PFSK-1 (cell line): Measurements from ENCODE around the gene KRTAP22-2.

Experiments used
- FOXP2 ChIP-seq: optimal IDR thresholded peaks from 2 replicates; pipeline ENCODE3; 2011; ENCODE audit warnings: borderline replicate concordance, control low read depth, inconsistent platforms; ENCODE audit not compliant: insufficient read depth; ENCODE audit errors: extremely low read length, extremely low read depth
- POLR2AphosphoS5 ChIP-seq: IDR thresholded peaks from 2 replicates; pipeline ENCODE4 v1.6.1; 2012; ENCODE audit warnings: low read depth, mild to moderate bottlenecking, control low read depth, low read length, moderate library complexity
- REST ChIP-seq, 2 experiments: IDR thresholded peaks; 2 replicates each; pipeline versions ENCODE4 v1.6.1 to v1.8.0; 2011 to 2012; ENCODE audit warnings: low read depth in 2 of 2, low read length in 2 of 2, control low read depth in 1 of 2, inconsistent platforms in 1 of 2, mild to moderate bottlenecking in 1 of 2, moderate library complexity in 1 of 2; ENCODE audit not compliant: insufficient read depth in 1 of 2
- TAF1 ChIP-seq: IDR thresholded peaks from 2 replicates; pipeline ENCODE4 v1.6.1; 2012; ENCODE audit warnings: low read length, control low read depth, borderline replicate concordance; ENCODE audit not compliant: insufficient read depth

GRCh38 chr21:30605968-30606367 is 15.8 kb upstream of the KRTAP22-2 start:
- TF ChIP-seq POLR2AphosphoS5: no peak
- no peak for TF ChIP-seq TAF1
- no peak for TF ChIP-seq REST (IDR thresholded peaks at IDR 0.05; ENCODE audit: insufficient read depth in 1 of 2, low read depth in 2 of 2, low read length in 2 of 2)
- TF ChIP-seq FOXP2: no peak
